ENCODE measurements around the gene RPTOR.
A peak's percentile ranks its signal among the peaks of the same experiment; 100 is the strongest.
"Not testable (repeated sequence)": the region's sequence is repeated elsewhere in the genome, so short reads cannot be mapped to it uniquely, and the experiment has no call there.

Gene RPTOR

GRCh38 chr17:80696456-80696855 lies 151.8 kb downstream of the RPTOR start:
- no peak for DNase-seq

GRCh38 chr17:80696964-80697363 lies 152.3 kb downstream of the RPTOR start:
- no peak for DNase-seq

- DNase-seq: no peak
Measured at GRCh38 chr17:80698297-80698696, 153.7 kb downstream of the RPTOR start.

GRCh38 chr17:80699205-80699604 lies 154.6 kb downstream of the RPTOR start:
- not testable (repeated sequence) for DNase-seq

- DNase-seq: no peak
Measured at GRCh38 chr17:80701730-80702129, 157.1 kb downstream of the RPTOR start.

- DNase-seq: no peak
Measured at GRCh38 chr17:80702315-80703141, 157.9 kb downstream of the RPTOR start.

GRCh38 chr17:80703142-80703478 lies 158.5 kb downstream of the RPTOR start:
- DNase-seq: no peak

- no peak for DNase-seq
Measured at GRCh38 chr17:80704381-80704819, 159.8 kb downstream of the RPTOR start.

- DNase-seq: no peak
Measured at GRCh38 chr17:80704894-80705293, 160.3 kb downstream of the RPTOR start.

GRCh38 chr17:80705988-80706387 lies 161.3 kb downstream of the RPTOR start:
- no peak for DNase-seq

- no peak for DNase-seq
Measured at GRCh38 chr17:80706463-80706867, 161.8 kb downstream of the RPTOR start.

- DNase-seq: no peak
Measured at GRCh38 chr17:80708480-80708879, 163.8 kb downstream of the RPTOR start.

GRCh38 chr17:80709090-80709695 lies 164.6 kb downstream of the RPTOR start:
- DNase-seq: no peak

- DNase-seq: no peak
Measured at GRCh38 chr17:80710714-80711302, 166.2 kb downstream of the RPTOR start.

GRCh38 chr17:80712089-80712488 lies 167.5 kb downstream of the RPTOR start:
- no peak for DNase-seq

- DNase-seq: no peak
Measured at GRCh38 chr17:80712606-80713005, 168.0 kb downstream of the RPTOR start.

GRCh38 chr17:80716986-80717719 lies 172.5 kb downstream of the RPTOR start:
- DNase-seq: no peak

- no peak for DNase-seq
Measured at GRCh38 chr17:80717720-80718083, 173.1 kb downstream of the RPTOR start.

- no peak for DNase-seq
Measured at GRCh38 chr17:80718428-80718827, 173.8 kb downstream of the RPTOR start.

GRCh38 chr17:80719449-80719848 lies 174.8 kb downstream of the RPTOR start:
- no peak for DNase-seq

GRCh38 chr17:80720610-80721577 lies 176.3 kb downstream of the RPTOR start:
- no peak for DNase-seq

- DNase-seq: peak; percentile 47
Measured at GRCh38 chr17:80722661-80723060, 178.0 kb downstream of the RPTOR start.
